HS-27A (cell line): Measurements from ENCODE around the gene RNF121.
"Not testable (repeated sequence)": the region's sequence is repeated elsewhere in the genome, so short reads cannot be mapped to it uniquely, and the experiment has no call there.

Source experiments
- DNase-seq: peaks from one replicate; pipeline ENCODE4 v3.0.0-alpha.2; 2012; ENCODE audit warnings: low read depth, missing footprints

RNF121 gene

DNA sequence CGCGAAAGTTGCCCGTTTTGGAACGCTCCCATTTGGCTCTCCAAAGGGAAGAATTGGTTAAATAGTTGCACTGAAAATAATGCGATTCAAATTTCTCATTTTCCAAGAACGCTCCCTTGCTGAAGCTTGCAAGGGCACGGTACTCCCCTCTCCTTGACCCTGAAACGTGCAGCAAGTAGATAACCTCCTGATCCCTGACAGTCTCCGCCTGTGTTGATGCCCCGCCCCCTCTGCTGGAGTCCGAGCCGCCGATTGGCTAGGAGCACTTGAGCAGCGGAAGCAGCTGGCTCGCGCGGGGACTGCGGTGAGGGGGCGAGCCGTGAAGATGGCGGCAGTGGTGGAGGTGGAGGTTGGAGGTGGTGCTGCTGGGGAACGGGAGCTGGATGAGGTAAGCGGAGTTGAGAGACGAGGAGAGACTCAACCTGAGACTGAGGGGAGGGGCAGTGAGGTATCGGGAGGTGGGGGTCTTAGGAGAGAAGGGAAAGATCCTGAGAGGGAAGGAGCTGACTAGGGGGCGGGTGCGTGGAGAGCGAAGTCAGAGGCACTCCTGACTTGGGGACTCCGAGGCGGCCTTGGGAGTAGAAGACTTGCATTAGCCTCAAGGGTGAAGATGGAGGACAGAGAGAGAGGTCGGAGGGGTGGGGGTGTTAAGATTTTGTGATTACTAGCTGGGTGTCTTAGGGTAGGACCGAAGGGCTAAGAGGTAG is at the start of gene RNF121:
Gene RNF121 (plus strand): TSS at position 310 of the 707 bp plus-strand sequence. CDS start 16 bp downstream, at position 326.
- peak; percentile 96 for DNase-seq

DNA sequence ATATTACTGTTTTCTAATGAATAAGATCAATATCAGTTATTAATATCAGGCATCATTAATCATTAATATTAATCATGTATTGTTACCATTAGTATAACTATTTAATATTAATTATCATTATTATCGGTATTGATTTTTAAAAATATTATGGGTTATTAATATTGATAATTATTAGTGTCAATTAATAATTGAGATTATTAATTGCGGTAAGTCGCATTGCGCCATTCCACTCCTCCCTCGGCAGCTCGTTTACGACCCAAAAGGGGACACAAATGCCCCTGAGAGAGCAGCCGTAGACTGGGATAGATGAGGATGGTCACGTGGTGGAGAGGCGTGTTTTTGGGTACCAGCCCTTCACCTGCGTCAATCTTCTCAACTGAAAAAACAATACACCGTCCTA is 43.0 kb upstream of the RNF121 start:
- DNase-seq, result not testable (repeated sequence)

DNA sequence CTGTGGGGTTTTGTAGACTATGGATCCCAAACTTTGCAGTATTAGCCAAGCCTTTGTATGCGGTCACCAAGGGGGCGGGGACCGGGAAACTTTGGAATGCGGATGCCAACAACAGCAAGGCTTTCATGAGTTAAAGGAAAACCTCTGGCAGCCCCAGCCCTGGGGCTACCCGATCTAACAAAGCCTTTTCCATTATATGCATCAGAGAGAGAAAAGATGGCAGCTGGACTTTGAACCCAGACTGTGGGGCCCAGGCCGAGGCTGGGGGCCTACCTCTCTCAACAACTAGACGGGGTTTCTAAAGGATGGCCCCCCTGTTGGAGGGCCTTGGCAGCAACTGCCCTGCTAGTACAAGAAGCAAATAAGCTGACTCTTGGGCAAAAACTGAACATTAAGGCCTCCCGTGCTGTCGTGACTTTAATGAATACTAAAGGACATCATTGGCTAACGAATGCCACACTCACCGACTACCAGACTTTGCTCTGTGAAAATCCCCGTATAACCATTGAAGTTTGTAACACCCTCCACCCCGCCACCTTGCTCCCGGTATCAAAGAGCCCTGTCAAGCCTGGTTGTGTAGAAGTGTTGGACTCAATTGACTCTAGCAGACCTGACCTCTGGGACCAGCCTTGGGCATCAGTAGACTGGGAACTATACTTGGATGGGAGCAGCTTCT is 40.4 kb upstream of the RNF121 start:
- DNase-seq, result not testable (repeated sequence)

DNA sequence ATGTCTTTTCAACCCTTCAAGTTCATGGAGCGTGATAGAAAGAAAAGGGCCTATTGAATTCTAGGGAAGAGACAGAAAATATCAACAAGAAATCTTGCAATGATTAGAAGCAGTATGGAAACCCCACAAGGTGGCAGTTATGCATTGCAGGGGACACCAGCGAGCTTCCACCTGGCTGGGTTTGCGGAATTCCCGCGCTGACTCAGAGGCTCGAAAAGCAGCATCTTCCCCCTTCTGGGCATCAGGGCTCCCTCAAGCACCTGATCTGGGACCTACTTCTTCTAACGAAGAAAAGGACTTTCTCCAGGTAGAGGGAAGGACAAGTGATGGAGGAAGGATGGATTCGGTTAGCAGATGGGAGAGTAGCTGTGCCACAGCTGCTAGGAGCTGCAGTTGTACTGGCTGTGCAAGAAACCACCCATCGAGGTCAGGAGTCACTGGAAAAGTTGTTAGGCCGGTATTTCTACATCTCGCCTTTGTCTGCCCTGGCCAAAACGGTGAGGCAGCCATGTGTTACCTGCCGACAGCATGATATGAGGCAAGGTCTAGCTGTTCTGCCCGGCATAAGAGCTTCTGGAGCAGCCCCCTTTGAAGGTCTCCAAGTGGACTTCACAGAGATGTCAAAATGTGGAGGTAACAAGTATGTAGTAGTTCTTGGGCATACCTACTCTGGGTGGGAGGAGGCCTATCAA is 39.5 kb upstream of the RNF121 start:
- DNase-seq, result not testable (repeated sequence)

DNA sequence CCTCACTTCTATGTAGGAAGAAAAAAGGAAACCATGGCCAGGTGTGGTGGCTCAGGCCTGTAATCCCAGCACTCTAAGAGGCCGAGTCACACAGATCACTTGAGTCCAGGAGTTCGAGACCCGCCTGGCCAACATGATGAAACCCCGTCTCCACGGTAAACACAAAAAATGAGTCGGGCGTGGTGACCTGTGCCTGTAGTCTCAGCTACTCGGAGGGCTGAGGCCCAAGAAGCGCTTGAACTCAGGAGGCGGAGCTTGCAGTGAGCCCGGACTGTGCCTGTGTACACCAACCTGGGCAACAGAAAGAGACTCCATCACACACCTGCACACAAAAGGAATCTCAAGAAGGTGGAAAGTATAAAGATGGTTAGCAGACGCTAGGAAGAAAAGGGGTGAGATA is 32.9 kb upstream of the RNF121 start:
- DNase-seq, result no peak

DNA sequence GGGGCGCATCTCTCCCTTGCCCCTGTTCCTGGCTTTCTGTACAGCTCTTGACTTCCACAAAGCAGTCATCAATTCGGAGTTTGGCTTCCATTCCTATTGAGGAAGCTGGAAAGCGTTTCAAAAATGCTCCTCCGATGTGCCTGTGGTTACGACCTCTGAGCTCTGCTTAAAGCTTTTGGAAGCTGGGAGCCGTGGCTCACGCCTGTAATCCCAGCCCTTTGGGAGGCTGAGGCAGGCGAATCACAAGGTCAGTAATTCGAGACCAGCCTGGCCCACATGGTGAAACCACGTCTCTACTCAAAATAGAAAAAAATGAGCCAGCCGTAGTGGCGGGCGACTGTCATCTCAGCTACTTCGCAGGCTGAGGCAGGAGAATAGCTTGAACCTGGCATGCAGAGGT is 27.7 kb upstream of the RNF121 start:
- peak; percentile 12 for DNase-seq

DNA sequence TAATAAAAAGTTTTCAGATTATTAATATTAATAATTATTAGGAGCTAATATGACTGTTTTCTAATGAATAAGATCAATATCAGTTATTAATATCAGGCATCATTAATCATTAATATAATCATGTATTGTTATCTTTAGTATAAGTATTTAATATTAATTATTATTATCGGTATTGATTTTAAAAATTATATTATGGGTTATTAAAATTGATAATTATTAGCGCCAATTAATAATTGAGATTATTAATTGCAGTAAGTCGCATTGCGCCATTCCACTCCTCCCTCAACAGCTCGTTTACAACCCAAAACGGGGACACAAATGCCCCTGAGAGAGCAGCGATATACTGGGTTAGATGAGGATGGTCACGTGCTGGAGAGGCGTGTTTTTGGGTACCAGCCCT is 20.6 kb upstream of the RNF121 start:
- no peak for DNase-seq

DNA sequence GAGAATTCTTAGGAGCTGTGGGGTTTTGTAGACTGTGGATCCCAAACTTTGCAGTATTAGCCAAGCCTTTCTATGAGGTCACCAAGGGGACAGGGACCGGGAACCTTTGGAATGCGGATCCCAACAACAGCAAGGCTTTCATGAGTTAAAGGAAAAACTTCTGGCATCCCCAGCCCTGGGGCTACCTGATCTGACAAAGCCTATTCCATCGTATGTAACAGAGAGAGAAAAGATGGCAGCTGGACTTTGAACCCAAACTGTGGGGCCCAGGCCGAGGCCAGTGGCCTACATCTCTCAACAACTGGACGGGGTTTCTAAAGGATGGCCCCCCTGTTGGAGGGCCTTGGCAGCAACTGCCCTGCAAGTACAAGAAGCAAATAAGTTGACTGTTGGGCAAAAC is 18.1 kb upstream of the RNF121 start:
- not testable (repeated sequence) for DNase-seq

DNA sequence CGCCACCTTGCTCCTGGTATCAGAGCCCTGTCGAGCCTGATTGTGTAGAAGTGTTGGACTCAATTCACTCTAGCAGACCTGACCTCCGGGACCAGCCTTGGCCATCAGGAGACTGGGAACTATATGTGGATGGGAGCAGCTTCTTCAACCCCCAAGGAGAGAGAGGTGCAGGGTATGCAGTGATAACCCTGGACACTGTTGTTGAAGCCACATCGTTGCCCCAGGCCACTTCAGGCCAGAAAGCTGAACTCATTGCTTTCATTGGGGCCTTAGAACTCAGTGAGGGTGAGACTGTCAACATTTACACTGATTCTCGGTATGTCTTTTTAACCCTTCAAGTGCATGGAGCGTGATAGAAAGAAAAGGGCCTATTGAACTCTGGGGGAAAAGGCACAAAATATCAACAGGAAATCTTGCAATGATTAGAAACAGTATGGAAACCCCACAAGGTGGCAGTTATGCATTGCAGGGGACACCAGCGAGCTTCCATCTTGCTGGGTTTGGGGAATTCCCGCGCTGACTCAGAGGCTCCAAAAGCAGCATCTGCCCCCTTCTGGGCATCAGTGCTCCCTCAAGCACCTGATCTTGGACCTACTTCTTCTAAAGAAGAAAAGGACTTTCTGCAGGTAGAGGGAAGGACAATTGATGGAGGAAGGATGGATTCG is 17.4 kb upstream of the RNF121 start:
- DNase-seq, result not testable (repeated sequence)

DNA sequence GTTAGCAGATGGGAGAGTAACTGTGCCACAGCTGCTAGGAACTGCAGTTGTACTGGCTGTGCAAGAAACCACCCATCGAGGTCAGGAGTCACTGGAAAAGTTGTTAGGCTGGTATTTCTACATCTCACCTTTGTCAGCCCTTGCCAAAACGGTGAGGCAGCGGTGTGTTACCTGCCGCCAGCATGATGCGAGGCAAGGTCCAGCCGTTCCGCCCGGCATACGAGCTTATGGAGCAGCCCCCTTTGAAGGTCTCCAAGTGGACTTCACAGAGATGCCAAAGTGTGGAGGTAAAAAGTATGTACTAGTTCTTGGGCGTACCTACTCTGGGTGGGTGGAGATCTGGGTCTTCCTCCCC is 16.9 kb upstream of the RNF121 start:
- DNase-seq, result not testable (repeated sequence)

DNA sequence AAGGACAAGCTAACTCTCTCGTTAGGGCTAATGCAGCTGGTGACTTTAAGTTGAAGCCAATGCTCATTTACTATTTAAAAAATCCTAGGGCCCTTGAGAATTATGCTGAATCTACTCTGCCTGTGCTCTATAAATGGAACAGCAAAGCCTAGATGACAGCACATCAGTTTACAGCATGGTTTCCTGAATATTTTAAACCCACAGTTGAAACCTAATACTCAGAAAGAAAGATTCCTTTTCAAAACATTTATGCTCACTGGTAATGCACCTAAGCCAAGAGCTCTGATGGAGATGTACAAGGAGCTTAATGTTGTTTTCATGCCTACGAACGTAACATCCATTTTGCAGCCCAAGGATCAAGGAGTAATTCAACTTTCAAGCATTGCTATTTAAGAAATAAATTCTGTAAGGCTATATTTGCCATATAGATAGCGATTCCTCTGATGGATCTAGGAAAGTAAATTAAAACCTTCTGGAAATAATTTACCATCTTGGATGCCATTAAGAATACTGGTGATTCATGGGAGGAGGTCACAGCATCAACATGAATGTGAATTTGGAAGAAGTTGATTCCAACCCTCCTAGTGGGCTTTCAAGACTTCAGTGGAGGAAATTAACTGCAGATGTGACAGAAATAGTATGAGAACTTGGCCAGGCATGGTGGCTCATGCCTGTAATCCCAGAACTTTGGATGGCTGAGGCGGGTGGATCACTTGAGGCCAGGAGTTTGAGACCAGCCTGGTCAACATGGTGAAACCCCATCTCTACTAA is 14.9 kb upstream of the RNF121 start:
- DNase-seq, result no peak

DNA sequence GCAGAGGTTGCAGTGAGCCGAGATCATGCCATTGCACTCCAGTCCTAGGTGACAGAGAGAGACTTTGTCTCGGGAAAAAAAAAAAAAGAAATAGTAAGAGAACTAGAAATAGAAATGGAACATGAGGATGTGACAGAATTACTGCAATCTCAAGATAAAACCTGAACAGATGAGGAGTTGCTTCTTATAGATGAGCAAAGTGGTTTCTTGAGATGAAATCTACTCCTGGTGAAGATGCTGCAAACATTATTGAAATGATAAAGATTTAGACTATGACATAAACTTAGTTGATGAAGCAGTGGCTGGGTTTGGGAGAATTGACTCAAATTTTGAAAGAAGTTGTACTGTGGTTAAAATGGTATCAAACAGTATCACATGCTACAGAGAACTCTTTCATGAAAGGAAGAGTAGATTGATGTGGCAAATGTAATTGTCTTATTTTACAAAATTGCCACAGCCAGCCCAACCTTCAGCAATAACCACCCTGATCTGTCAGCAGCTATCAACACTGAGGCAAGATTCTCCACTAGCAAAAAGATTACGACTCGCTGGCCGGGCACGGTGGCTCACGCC is 14.1 kb upstream of the RNF121 start:
- DNase-seq, result no peak

DNA sequence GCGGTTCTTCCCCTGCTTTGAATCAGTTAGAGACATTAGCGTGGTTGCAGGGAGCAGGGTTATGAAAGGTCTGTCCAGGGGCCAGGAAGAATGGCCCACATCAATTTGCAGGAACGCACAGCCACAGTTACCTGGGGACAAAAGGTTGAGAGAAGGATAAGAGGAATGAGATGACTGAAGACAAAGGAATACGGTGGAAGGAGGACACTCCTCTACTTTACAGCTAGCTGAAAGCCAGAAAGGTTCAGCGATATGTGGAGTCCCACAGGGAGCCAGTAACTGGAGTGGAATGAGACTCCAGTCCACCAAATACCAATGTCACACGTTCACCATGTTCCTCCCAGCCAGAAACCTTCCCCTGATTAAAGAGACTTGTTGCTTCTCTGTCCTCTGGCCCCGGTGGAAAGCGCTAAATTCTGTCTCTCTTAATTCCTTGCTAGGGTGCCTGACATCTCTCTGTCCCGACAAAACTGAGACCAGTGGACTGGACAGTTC is 11.2 kb upstream of the RNF121 start:
- DNase-seq, result no peak

DNA sequence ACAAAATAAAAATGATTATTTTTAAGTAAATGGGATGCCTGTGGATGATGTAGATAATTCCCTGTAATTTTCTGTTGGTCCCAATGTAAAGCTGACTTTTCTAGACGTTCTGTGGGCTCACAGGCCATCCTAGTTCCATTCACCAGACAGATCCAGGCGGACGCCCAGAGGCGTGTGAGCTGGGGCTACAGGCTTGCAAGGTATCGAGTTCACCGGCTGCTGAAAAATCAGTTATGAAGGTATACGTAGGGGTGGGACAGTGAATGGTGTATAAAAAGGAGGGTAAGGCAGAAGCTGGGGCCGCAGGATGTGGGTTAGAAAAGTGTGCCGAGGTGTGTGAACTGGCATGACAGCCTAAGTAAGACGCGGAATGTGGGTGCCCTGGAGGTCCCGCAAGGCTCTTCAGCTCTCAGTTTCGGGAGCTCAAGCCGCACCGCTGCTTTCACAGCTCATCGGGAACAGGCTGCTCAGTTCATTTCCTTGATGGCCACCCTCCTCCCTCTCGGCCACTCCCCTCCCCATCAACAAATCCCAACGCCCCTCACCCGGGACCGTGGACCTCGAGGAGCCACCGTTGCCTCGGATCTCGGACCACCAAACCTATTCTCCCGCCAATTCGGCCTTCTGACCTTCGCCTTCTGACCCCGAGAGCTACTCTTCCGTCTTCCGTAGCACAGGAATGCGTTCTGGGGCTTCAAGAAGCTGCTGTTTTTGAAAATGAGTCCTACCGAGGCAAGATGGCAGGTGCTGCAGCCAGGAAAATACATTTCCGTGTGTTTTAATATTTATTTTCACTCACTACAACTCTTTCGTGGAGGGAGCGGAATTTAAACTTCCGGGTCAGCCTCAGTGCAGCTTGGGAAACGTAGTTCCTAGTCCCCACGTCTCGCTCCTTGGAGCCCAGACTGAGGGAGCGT is 768 bp upstream of the RNF121 start, which contains the start of gene XNDC1N:
Gene XNDC1N (minus strand): TSS at position 775 of the 917 bp plus-strand sequence. CDS start 5,241 bp downstream, outside the sequence.
- peak; percentile 96 for DNase-seq

DNA sequence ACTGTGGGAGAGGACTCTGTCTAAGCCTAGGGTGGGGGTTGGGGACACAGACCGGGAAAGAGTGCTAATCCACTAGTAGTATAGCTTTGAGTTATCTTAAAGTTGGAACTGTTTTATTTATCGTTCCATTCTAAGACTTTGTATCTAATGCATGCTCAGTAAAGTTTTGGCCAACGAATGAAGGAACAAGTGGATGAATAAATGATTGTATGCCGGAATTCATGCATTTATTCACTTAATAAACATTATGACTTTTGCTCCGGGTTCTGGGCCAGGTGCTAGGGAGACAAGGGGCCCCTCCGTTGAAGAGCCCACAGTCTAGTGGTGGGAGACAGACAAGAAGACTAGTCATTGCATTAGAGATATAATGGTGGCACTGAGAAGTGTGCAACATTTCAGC is 645 bp downstream of the RNF121 start:
- DNase-seq, result no peak

DNA sequence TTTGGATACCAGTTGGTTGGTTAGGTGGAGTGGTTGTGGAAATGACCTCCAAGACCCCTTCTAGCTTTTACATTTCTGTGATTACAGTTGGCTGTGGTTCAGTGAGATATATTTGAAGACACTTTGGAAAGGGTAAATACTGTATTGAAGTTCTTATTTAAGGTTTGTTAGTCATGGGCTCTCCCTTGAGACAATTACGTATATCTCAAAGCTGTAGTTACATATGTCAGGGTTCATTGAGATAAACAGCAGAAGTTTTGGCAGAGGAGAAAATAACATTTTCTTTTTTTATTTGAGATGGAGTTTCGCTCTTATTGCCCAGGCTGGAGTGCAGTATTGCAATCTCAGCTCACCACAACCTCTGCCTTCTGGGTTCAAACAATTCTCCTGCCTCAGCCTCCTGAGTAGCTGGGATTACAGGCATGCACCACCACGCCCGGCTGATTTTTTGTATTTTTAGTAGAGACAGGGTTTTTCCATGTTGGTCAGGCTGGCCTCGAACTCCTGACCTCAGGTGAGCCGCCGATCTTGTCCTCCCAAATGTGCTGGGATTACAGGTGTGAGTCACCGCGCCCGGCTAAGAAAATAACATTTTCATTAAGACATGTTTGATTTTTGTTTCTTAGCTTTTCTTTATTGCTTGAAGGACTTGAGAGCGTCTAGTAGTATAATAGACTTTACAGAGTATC is 1.9 kb downstream of the RNF121 start:
- DNase-seq, result no peak

DNA sequence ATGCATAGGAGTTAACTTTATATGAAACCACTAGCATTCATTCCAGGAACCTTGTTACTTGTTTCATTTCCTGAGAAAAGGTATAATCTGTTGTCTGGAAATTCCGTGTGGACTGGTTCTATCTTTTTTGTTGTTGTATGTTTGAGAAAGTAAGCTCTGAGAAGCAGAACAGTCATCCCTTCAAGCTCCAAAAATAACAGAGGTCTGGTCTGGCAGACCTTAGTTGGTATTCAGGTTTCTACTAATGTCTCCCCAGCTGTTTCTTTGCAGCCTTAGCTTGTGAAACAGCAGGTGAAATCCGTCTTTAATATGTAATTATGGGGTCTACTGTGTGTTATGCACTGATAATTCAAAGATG is 2.4 kb downstream of the RNF121 start:
- no peak for DNase-seq

DNA sequence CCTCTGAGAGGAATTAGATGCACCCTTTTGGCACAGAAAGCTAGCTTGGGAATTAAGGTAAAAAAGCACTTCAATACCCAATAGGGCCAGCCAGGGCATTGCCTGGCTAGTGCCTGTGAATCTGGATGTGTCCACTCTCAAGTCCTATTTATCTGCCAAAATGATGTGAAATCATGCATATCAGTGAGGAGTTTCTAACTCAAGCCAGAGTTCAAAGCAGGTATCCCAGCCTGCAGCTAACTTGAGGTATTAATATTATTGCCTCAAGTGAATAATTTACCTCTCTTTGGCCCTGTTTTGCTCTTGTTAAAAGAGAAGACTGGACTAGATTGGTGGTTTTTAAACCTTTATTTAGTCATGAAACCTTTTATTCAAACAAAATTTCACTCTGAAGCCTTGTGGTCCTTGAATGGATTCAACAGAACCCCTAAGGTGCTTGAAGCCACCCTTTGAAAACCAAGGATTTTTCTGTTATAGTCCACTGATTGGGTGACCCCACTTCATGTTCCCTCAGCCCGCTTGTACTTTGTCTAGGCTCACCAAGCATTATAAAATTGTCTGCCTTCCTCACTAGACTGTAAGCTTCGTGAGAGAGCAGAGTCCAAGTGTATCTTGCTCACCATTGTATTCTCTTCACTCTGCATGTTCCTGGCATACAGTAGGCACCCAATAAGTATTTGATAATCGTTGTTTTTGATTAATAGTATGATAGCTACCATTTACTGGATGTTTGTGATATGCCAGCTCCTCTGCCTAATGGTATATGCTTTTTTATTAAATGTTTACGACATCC is 4.5 kb downstream of the RNF121 start:
- DNase-seq, result no peak

DNA sequence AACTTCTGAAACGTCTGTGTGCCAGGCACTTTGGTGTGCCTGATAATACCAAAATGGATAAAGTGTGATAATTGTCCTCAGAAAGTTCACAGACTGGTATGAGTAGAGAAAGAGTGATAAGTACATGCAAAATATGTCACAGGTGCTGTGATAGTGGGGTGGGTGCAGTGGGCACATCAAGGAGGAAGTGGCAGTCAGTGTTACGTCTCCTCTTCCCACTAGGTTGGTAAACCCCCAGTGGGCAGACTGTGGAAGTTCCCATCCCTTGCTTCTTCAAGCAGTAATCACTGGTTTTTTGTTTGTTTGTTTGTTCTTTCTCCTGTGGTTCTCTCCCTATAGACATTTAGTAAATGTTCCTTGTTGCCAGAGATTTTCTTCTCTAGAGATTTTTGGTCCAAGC is 5.4 kb downstream of the RNF121 start:
- DNase-seq, result no peak
